AG04449 (cell line): ENCODE data around the gene ATXN7L1.

Experiments
- CTCF ChIA-PET: fragments of 350-600 bp; formaldehyde crosslinking; extraction: SDS; loops from one replicate; lab custom pipeline; 2021; ENCODE audit warnings: antibody characterized with exemption; lab: Yijun Ruan, JAX
- POLR2A ChIA-PET: fragments of 400-600, 350-600 bp; formaldehyde crosslinking; extraction: SDS; loops from one replicate; lab custom pipeline; 2020; ENCODE audit warnings: antibody characterized with exemption, inconsistent platforms; lab: Yijun Ruan, JAX
- DNase-seq: peaks from one replicate; pipeline ENCODE4 v3.0.0-alpha.2; 2010; ENCODE audit warnings: low read depth, low spot score
- H3K4me3 ChIP-seq: 2 replicates; pipeline ENCODE4 v1.5.1; 2011; ENCODE audit warnings: low read depth, mild to moderate bottlenecking, control low read depth, low read length
- TF ChIP-seq, protein P1 (sequence below): IDR thresholded peaks from one replicate; pipeline ENCODE4 v1.5.1; 2011; ENCODE audit warnings: mild to moderate bottlenecking, moderate library complexity, low read length, control low read depth, inconsistent platforms; ENCODE audit not compliant: insufficient read depth; ENCODE audit errors: missing control alignments

Gene ATXN7L1

DNA sequence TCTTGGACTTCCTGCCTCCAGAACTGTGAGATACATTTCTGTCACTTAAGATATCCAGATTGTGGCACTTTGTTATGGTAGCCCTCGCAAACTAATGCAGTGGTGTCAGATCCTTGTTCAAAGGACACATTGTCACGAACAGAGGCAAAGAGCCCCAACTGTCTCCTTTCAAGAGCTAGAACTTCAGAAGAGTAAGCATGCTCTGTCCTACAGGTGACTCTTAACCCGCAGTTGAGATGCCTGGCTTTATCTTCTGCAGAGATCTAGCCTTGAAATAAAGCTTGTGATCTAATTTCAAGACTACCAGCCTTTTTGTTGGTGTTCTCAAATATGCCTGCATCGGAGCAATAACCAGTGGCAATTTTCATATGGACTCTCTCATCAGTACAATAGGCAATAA, 134.4 kb downstream of the ATXN7L1 start:
- TF ChIP-seq, protein P1, sequence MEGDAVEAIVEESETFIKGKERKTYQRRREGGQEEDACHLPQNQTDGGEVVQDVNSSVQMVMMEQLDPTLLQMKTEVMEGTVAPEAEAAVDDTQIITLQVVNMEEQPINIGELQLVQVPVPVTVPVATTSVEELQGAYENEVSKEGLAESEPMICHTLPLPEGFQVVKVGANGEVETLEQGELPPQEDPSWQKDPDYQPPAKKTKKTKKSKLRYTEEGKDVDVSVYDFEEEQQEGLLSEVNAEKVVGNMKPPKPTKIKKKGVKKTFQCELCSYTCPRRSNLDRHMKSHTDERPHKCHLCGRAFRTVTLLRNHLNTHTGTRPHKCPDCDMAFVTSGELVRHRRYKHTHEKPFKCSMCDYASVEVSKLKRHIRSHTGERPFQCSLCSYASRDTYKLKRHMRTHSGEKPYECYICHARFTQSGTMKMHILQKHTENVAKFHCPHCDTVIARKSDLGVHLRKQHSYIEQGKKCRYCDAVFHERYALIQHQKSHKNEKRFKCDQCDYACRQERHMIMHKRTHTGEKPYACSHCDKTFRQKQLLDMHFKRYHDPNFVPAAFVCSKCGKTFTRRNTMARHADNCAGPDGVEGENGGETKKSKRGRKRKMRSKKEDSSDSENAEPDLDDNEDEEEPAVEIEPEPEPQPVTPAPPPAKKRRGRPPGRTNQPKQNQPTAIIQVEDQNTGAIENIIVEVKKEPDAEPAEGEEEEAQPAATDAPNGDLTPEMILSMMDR = no peak
- no peak overlapping the region for H3K4me3 ChIP-seq
- CTCF ChIA-PET = interaction anchor here (0.9 to 1.8 kb wide), 4 partner anchors 11 to 301 kb away, joined by 3 to 11 read pairs (median 6); no protein-coding TSS in a partner anchor
- no peak for DNase-seq
- POLR2A ChIA-PET = no interaction called here

DNA sequence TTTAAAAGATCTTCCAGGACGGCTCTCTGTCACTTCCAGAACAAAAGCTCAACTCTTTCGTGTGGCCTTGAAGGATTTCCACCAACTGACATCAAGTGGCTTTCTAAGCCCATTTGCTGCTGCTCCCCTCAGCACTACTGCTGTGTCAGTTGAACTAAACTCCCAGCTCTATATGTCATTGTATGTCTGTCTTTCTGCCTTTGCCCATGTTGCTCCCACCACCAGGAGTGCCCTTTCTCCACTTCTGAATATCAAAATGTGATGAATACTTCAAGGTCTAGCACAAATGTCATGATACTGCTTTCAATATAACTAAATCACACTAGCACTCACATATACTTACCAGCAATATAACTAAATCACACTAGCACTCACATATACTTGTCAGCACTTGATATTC, 138.3 kb downstream of the ATXN7L1 start:
- no peak overlapping the region for H3K4me3 ChIP-seq
- DNase-seq = no peak
- TF ChIP-seq, protein P1 = no peak
- POLR2A ChIA-PET = no interaction called here
- CTCF ChIA-PET = interaction anchor here (0.8 to 1.5 kb wide), 3 partner anchors 9 to 85 kb away, joined by 3 to 4 read pairs (median 3); no protein-coding TSS in a partner anchor

DNA sequence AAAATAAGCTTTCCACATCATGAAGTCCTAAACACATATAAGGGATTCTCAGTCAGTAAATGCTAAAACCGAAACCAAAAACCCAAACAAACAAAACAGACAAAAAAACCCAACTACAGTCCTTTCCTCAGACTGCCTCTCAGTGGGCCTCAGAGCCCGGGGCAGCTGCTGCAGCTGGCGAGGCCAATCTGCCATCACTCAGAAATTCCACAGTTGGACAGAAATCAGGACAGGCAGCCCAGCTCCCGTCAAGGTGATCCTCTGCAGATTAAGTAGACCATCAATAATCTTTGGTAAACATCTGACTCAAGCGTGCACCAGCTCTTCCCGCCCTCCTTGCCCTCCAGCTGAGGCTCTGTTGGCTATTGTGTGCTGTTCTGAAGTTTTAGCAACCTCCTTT, 142.2 kb downstream of the ATXN7L1 start:
- POLR2A ChIA-PET = no interaction called here
- TF ChIP-seq, protein P1 = no peak
- no peak for DNase-seq
- CTCF ChIA-PET = interaction anchor here (0.6 to 1.6 kb wide), 6 partner anchors 10 to 420 kb away, joined by 3 to 5 read pairs (median 4); no protein-coding TSS in a partner anchor
- no peak overlapping the region for H3K4me3 ChIP-seq

DNA sequence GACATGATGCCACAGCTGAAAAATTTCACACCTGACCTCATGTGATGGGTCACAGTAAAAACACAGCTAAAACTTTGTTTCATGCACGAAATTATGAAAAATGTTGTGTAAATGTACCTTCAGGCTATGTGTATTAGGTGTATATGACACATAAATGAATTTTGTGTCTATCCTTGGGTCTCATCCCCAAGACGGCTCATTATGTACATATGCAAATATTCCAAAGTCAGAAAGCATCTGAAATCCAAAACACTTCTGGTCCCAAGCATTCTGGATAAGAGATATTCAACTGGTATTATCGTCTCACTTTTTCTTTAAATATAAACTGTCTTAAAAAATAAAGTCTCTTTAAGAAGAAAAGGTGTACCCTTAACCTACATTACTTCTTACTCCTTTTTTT, 145.4 kb downstream of the ATXN7L1 start:
- ChIA-PET CTCF (interaction anchor here (1.2 kb wide), 1 partner anchor 12 kb away, joined by 3 read pairs; no protein-coding TSS in a partner anchor), POLR2A (interaction anchor here (0.6 kb wide), 1 partner anchor 30 kb away, joined by 5 read pairs; no protein-coding TSS in a partner anchor)
- TF ChIP-seq, protein P1 = no peak
- DNase-seq = no peak
- H3K4me3 ChIP-seq = no peak overlapping the region

DNA sequence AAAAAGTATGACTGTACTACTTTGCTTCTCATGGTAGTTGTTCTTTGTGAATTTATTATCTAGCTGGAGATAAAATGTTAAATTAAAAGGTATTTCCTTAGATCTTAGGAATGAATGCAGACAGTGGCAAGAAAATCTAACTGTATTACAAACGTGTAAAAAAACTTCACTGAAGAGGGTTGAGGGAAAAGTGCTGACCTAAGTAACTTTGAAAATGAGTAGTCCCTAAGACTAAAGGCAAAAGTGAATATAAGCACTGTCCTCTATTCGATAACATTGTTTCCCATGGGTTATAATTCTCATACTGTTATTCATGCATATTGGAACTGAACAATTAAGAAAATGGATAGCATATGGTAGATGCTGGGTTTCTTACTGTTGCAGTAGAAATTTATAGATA, 148.4 kb downstream of the ATXN7L1 start:
- ChIA-PET CTCF (interaction anchor here (1.1 kb wide), 1 partner anchor 33 kb away, joined by 6 read pairs; no protein-coding TSS in a partner anchor), POLR2A (no interaction called here)
- DNase-seq = no peak
- no peak overlapping the region for H3K4me3 ChIP-seq
- TF ChIP-seq, protein P1 = no peak

DNA sequence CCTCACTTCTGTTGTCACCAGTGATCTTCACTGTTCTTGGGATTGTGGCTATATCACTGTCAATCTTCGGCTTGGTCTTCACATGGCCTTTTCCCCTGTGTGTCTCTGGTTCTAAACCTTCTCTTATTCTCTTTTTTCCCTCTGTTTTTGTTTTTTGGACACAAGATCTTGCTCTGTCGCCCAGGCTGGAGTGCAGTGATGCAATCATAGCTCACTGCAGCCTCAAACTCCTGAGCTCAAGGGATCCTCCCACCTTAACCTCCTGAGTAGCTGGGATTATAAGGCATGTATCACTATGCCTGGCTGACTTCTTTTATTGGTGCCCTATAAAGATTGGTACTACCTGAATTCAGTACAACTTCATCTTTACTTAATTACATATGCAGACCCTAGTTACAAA, 151.7 kb downstream of the ATXN7L1 start:
- ChIA-PET CTCF (interaction anchor here (0.6 kb wide), 2 partner anchors 10 to 316 kb away, joined by 3 read pairs; no protein-coding TSS in a partner anchor), POLR2A (no interaction called here)
- no peak overlapping the region for H3K4me3 ChIP-seq
- DNase-seq = no peak
- TF ChIP-seq, protein P1 = no peak
